Measurements from ENCODE around the gene WWOX.

The WWOX gene

DNA sequence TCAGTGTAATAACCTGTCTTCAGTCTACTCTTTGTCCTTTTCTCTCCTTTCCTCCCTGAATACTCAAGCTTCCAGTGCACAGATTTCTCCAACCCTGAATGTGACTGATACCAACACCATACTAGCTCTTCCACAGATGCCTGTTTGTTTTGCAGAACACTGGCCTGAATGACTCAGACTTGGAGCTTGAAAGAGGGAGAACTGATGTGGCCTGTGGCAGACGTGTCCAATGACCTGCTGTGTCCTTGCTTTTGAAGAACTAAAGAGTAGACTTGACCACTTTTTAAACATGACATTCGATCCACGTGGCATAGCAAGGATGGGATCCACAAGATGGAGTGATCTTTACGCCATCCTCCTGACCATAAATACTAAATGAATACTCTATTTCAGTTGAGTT lies 361.0 kb downstream of the WWOX start:
- no peak for DNase-seq
- H3K27ac ChIP-seq (ENCODE audit: low read length) = no peak overlapping the region
- H4K20me1 ChIP-seq (ENCODE audit: insufficient read depth, low read length) = no peaks in the 10 kb centered on the region
- no peaks in the 10 kb centered on the region for H3K79me2 ChIP-seq (ENCODE audit: low read length)
- no peaks in the 10 kb centered on the region for H3K27me3 ChIP-seq (replicated peaks; ENCODE audit: insufficient read depth, low read length)
- no peaks in the 10 kb centered on the region for H3K9me3 ChIP-seq (replicated peaks; ENCODE audit: insufficient read depth, low read length)
- H3K9ac ChIP-seq (ENCODE audit: low read length) = no peak overlapping the region
- no peaks in the 10 kb centered on the region for H3K9me2 ChIP-seq (replicated peaks; ENCODE audit: insufficient read depth, low read length)
- H3F3A ChIP-seq (ENCODE audit: insufficient read depth, low read length) = no peaks in the 10 kb centered on the region
- no peak overlapping the region for H2AFZ ChIP-seq (ENCODE audit: low read length)
- no peaks in the 10 kb centered on the region for H3K4me1 ChIP-seq (ENCODE audit: low read length)
- no peak overlapping the region for H3K4me3 ChIP-seq (ENCODE audit: low read length)
- TF ChIP-seq EZH2 (optimal IDR thresholded peaks at IDR 0.05; ENCODE audit: low read depth, low read length) (no peak), EZH2phosphoT487 (IDR thresholded peaks at IDR 0.05; ENCODE audit: low read length) (no peak)
- TF ChIP-seq, protein P1, sequence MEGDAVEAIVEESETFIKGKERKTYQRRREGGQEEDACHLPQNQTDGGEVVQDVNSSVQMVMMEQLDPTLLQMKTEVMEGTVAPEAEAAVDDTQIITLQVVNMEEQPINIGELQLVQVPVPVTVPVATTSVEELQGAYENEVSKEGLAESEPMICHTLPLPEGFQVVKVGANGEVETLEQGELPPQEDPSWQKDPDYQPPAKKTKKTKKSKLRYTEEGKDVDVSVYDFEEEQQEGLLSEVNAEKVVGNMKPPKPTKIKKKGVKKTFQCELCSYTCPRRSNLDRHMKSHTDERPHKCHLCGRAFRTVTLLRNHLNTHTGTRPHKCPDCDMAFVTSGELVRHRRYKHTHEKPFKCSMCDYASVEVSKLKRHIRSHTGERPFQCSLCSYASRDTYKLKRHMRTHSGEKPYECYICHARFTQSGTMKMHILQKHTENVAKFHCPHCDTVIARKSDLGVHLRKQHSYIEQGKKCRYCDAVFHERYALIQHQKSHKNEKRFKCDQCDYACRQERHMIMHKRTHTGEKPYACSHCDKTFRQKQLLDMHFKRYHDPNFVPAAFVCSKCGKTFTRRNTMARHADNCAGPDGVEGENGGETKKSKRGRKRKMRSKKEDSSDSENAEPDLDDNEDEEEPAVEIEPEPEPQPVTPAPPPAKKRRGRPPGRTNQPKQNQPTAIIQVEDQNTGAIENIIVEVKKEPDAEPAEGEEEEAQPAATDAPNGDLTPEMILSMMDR (IDR thresholded peaks at IDR 0.05; ENCODE audit: low read length) = no peak
- no peak overlapping the region for H3K4me2 ChIP-seq (ENCODE audit: low read depth, low read length)
- H3K36me3 ChIP-seq (replicated peaks; ENCODE audit: insufficient read depth, low read length) = no peaks in the 10 kb centered on the region

DNA sequence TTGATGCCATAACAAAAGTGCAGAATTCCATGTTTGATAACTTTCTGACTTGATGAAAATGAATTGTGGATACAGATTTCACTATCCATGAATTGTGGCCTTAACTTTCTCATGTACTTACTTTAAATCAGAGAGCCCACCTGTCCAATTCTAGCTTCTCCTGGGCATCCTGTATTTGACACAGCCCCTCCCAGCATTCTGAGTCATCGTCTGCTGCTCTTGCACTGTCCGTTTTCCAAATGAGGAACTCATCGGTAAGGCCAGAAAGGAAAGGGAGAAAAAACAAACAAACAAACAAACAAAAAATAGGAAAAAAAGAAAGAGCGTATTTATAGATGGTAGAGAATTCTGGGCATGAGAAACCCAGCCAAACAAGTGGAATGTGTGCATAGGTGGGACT lies 361.6 kb downstream of the WWOX start:
- TF ChIP-seq, protein P1 (IDR thresholded peaks at IDR 0.05; ENCODE audit: low read length) = no peak
- TF ChIP-seq EZH2phosphoT487 (IDR thresholded peaks at IDR 0.05; ENCODE audit: low read length) = no peak
- TF ChIP-seq EZH2 (optimal IDR thresholded peaks at IDR 0.05; ENCODE audit: low read depth, low read length) = no peak
- no peak overlapping the region for H2AFZ ChIP-seq (ENCODE audit: low read length)
- no peaks in the 10 kb centered on the region for H3K9me3 ChIP-seq (replicated peaks; ENCODE audit: insufficient read depth, low read length)
- no peaks in the 10 kb centered on the region for H3K4me1 ChIP-seq (ENCODE audit: low read length)
- no peaks in the 10 kb centered on the region for H3K79me2 ChIP-seq (ENCODE audit: low read length)
- H3K27ac ChIP-seq (ENCODE audit: low read length) = no peak overlapping the region
- no peak overlapping the region for H3K4me2 ChIP-seq (ENCODE audit: low read depth, low read length)
- no peak for DNase-seq
- no peak overlapping the region for H3K9ac ChIP-seq (ENCODE audit: low read length)
- no peak overlapping the region for H3K4me3 ChIP-seq (ENCODE audit: low read length)
- no peaks in the 10 kb centered on the region for H3K27me3 ChIP-seq (replicated peaks; ENCODE audit: insufficient read depth, low read length)
- no peaks in the 10 kb centered on the region for H4K20me1 ChIP-seq (ENCODE audit: insufficient read depth, low read length)
- no peaks in the 10 kb centered on the region for H3K9me2 ChIP-seq (replicated peaks; ENCODE audit: insufficient read depth, low read length)
- H3F3A ChIP-seq (ENCODE audit: insufficient read depth, low read length) = no peaks in the 10 kb centered on the region
- H3K36me3 ChIP-seq (replicated peaks; ENCODE audit: insufficient read depth, low read length) = no peaks in the 10 kb centered on the region

DNA sequence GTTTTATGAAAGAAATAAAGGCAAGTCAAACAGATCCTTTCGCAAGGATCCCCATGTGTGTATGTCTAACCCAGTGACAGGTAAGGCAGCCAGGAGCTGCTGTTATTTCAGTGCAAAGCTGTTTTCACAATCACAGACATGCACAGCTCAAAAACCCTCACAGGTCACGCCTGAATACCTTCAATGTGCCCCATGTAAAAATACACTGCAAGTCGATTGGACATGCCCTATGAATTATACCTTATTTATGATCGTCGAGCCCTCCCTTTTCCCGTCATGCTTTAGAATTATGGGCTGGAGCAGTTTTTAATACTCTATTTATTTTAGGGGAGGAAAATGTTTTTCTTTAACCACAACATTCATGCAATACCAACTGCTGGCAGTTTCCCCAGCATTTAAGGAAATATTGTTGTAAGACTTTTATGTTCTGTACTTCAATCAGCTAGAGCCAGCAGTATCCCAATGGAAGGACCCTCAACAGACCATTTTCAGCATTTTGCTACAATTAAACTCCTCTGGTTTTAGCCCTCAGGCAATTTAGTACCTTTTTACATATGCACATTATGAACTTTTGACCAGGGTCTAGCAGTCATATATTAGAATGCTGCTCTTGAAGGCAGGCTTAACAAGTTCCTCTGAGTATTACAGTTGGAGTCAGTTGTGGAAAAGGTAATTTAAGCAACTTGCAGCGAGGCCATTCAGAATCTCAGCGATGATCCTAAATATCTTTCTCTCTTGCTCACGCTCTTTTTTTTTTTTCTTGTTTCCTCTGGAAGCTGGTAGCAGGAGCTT lies 362.2 kb downstream of the WWOX start:
- H3K9me3 ChIP-seq (replicated peaks; ENCODE audit: insufficient read depth, low read length) = no peaks in the 10 kb centered on the region
- H3K9me2 ChIP-seq (replicated peaks; ENCODE audit: insufficient read depth, low read length) = no peaks in the 10 kb centered on the region
- no peak overlapping the region for H3K4me2 ChIP-seq (ENCODE audit: low read depth, low read length)
- no peak for DNase-seq
- no peaks in the 10 kb centered on the region for H3F3A ChIP-seq (ENCODE audit: insufficient read depth, low read length)
- H3K36me3 ChIP-seq (replicated peaks; ENCODE audit: insufficient read depth, low read length) = no peaks in the 10 kb centered on the region
- H3K27me3 ChIP-seq (replicated peaks; ENCODE audit: insufficient read depth, low read length) = no peaks in the 10 kb centered on the region
- no peak overlapping the region for H3K27ac ChIP-seq (ENCODE audit: low read length)
- TF ChIP-seq EZH2 (optimal IDR thresholded peaks at IDR 0.05; ENCODE audit: low read depth, low read length) = no peak
- TF ChIP-seq, protein P1 (IDR thresholded peaks at IDR 0.05; ENCODE audit: low read length) = no peak
- no peak for TF ChIP-seq EZH2phosphoT487 (IDR thresholded peaks at IDR 0.05; ENCODE audit: low read length)
- H3K79me2 ChIP-seq (ENCODE audit: low read length) = no peaks in the 10 kb centered on the region
- no peak overlapping the region for H3K9ac ChIP-seq (ENCODE audit: low read length)
- H4K20me1 ChIP-seq (ENCODE audit: insufficient read depth, low read length) = no peaks in the 10 kb centered on the region
- H2AFZ ChIP-seq (ENCODE audit: low read length) = no peak overlapping the region
- H3K4me3 ChIP-seq (ENCODE audit: low read length) = no peak overlapping the region
- H3K4me1 ChIP-seq (ENCODE audit: low read length) = no peaks in the 10 kb centered on the region

Measured in MM.1S (cell line).